CD4-positive, alpha-beta T cell treated with Interleukin-6 for 4 hours (primary cell): Measurements from ENCODE around the gene MEF2D.

Source experiments
- DNase-seq: peaks from one replicate; pipeline ENCODE4 v3.0.0-alpha.2; 2020; ENCODE audit warnings: mixed read lengths

Gene MEF2D

DNA sequence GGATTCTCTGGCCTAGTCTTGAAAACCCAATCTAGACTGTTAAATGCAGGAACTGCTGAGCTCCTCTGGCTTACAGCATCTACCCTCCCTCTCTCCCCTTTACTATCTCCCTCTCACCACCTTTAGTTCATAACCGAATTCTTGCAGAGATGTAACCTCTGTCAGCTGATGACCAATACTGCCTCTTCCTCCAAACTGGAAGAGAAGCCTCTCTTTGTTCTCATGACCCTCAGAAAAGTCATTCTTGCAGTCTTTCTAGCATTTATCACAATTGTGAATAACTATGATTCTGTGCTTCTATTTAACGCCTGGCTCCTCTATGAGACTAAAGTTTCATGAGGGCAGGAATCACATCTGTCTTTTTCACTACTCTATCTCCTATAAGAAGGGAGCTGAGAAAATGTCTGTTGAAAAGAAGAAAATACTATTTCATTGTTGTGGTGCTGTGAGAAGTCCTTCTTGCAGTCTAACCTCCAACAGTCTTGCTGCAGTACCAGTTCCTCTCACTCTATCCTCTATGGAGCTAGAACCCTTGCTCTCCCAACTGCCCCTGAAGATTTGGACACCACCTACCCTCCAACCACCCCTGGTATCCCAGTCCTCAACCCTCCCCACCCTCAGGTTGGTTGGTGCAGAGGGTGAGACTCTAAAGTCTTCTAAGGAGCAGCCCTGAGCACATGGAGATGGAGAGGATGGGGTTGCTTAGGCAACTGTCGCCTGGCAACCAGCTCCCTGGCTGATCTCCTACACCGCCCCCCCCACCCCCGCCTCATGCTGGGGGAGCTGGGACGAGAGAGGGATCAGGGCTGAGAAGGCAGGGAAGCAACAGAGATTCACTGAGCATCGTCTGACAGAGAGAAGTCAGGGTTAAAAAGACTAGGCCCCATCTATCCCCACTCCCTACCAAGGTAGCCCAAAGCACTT, 13.9 kb downstream of the MEF2D start:
- no peak for DNase-seq

DNA sequence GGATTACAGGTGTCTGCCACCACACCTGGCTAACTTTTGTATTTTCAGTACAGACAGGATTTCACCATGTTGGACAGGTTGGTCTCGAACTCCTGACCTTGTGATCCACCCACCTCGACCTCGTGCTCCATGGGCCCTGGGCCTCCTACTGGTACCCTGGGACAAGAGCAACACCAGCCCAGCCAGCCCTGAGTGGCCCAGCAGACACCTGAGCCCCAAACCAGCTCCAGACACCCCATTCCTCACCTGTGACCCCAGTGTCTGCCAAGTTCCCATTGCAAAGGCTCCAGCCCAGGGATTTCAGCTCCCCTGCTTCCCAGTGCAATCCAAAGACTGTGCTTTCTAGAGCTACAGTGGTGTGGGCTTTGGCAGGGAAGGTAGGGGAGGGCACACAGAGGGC, 14.6 kb downstream of the MEF2D start:
- no peak for DNase-seq

DNA sequence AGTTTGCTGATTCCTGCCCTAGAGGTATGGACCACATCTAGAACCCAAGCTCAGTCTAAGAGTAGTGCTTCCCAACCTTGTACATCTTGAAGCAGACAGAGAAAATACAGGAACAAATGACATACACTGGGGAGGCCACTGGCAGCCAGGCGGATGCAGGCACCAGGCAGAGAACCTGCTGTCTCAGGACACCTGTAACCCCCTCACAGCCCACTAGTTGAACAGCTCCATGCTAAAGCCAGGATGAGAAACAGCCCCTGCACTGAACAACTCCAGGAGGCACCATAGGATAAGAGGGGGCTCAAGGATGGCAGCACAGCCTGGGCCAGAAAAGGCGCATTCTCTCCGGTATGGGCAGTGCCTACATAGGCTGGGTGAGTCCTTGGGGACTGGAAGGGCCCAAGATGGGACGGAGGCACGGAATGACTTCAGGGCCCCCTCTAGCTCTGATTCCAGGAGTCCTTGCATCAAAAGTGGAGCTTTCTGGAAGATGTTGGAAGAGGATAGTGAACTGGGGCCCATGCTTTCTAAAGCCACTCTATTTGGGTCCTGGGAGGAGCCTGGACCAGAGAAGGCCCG, 16.0 kb downstream of the MEF2D start:
- DNase-seq, result no peak

DNA sequence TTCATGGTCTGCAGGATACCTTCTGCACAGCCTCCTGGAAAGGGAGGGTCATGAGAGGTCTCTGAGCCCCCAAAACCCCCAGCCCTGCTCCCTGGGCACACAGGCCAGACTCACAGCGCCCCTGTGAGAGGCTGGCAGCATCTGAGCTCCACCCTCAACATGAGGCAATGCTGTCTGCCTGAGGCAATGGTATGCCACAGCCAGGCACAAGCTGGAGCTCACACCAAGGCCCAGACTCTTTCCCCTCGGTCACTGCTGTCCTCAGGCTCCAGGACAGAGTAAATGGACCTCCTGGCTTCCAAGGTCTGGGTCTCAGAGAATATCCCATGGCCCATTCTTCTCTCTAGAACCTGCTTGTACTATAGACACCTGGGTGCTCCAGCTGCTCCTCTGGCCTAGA, 17.2 kb downstream of the MEF2D start:
- no peak for DNase-seq

- DNase-seq, result no peak
Observed at GRCh38 chr1:156482276-156482675, 18.3 kb downstream of the MEF2D start.

- no peak for DNase-seq
Observed at GRCh38 chr1:156481527-156481926, 19.0 kb downstream of the MEF2D start.

DNA sequence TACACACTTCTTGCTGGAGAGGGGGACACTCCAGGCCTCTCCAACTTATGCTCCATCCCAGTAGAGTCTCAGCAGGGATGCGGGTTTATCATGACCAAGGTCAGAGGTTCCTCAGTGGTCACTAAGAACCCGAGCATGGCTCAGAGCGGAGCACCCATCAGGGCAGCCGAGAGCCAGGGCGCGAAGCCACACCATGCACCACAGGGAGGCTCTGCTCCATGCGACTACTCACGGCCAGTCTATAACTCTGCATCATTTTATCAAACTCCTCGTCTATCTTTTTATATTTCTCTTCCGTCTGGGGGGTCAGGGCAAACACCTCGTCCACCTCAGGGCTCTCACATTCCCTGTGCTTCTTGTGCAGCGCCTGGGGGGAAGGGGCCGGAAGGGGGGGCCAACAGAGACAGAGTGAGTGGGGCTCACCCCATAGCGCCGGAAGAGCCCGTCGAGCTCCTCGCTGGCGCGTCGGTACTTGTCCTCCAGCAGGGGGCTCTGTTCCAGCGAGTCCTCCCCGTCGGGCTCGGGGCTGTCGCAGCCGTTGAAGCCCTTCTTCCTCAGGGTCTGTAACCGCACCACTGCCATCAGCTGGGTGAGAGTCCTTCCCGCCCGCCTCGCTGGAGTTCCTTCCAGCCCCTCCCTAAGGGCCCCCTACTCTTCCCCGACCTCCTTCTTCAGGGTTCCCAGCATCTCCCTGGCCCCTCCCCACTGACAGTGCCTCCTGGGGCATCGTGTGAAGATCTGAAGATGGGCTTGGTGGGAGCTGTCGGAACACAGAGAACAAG, 20.0 kb downstream of the MEF2D start:
- peak; percentile 85 for DNase-seq

- no peak for DNase-seq
Observed at GRCh38 chr1:156480016-156480370, 20.6 kb downstream of the MEF2D start.

DNA sequence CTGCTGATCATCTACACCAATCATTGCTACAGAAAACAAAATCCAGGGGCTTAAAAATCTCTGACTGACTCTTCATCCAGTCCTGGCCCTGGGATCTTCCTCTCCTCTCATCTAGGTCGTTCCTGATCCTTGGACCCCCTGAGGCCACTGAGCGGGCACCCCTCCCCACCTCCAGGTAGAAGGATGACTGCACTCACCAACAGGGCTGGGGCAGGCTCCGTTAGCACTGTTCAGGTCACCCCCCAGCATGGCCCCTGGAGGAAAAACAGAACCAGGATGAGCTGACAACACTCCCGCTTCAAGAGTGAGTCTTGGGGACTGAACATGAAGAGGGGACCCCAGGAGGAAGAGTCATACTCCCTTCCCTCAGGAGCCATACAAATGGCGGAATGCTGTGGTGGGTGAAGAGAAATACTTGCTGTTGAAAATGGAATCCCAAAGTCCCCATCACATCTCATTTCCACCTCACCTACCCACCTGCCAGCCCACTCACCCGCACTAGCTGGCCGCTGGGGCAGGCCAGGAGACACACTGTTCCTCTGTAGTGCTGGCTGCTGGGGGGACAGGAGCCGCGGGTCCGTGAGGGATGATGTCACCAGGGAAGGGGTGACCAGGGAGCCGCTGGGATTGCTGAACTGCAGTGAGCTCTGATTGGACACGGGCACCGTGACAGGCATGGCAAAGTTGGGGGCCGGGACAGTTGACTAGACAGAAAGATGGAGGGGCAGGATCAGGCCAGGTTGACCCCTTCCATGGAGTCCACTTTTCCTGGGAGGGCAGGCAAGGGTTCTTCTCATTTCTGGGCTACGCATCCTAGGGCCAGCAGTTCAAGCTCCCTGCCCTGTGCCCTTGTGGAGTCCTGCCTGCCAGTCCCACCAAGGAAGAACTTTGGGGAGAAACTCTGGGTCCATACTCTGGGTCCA, 21.2 kb downstream of the MEF2D start:
- no peak for DNase-seq

DNA sequence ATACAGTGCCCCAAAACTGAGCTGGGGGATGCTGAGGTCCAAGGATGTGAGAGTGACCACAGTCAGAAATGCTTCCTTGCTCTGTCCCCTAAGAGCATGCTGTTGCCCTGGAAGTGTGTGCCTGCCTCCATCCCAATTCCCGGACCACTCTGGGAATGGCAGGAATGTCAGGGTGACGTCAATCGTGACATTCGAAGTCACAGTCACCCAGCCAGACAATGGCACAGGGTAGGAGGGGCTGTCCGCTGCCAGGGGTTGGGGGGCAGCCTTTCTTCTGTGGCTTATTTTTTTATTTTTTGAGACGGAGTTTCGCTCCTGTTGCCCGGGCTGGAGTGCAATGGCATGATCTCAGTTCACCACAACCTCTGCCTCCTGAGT, 22.3 kb downstream of the MEF2D start:
- DNase-seq, result no peak

GRCh38 chr1:156477526-156478249, 22.9 kb downstream of the MEF2D start:
- no peak for DNase-seq

DNA sequence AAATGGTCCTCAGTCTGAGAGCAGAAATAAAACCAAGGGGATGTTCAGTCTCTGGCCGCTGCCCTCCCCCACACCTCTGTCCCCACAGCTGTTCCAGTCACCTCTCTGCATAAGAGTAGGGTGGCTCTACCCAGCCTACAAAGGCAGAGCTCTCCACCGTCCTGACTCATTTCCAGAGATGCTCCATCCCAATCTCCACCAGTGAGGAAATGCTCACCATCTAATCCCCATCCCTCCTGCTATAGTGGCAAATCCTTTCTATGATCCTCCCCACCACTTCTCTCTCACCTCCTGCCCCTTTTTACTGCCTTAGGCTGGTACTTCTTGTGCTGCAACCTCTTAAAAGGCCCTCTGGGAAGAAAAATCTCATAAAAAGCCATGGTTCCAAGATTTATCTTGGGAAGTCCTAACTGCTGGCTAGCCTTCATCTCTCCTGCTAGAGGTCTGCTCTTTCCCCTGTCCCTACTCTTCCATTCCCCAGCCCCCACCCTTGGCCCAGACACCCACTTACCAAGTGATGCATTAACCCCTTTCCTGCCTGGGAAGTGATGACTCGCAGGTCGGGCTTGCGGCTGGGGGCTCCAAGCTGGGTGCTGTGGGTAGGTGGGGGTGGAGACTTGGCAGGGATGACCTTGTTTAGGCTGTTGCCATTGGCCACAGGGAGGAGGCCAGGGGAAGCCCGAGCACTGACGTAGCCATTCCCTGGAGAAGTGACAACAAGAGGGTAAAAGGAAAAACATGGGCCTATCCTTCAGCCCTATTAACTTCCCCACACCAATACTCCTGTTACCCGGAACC, 23.9 kb downstream of the MEF2D start:
- DNase-seq, result no peak

- no peak for DNase-seq
Observed at GRCh38 chr1:156475568-156476500, 24.7 kb downstream of the MEF2D start.

DNA sequence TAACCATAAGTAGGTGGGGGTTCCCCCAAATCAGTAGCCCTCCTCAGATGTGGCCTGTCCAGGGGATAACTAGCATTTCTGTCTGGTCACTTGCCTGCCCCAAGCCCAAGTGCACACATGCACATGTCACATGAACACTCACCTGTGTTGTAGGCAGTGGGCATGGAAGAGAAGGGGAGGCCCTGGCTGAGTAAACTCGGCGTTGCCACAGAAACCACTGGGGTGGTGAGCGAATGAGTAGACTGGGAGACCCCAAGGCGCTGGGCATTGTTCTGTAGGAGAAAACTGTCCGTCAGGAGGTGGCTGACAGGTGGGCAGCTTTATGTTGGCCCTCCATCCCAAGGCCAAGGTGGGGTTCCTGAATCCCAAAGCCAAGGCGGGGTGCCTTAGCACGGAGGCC, 25.6 kb downstream of the MEF2D start:
- DNase-seq, result no peak

GRCh38 chr1:156471496-156472490, 28.8 kb downstream of the MEF2D start:
- no peak for DNase-seq

- no peak for DNase-seq
Observed at GRCh38 chr1:156470473-156470872, 30.1 kb downstream of the MEF2D start.

GRCh38 chr1:156468693-156469345, 31.8 kb downstream of the MEF2D start:
- no peak for DNase-seq

DNA sequence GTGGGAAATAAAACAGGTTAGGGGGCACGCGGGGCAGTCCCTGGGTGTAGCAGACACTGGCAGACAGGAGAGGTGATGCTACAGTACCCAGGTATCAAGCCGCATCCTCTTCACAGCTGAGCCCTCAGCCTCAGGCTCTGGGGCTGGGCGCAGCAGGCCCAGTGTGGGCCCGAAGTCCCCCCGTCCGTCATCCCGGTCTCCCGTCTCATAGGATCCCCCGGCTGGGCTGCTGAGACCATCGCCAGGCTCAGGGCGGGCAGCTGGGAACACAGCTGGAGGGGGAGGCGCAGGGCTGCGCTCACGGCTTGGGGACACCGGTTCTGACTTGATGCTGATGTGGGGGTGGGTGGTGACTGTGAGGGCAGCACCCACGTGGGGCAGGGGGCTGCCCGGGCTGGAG, 32.7 kb downstream of the MEF2D start:
- no peak for DNase-seq
